ENCODE data around the gene ARID3A. TPM values are rescaled to one million over a fixed set of nuclear protein-coding genes. Genes with fewer than 3 reads are reported as not detected.

Gene ARID3A
- polyA plus RNA-seq, 12 donors = 7.5 to 100 (median 10.3) TPM

DNA sequence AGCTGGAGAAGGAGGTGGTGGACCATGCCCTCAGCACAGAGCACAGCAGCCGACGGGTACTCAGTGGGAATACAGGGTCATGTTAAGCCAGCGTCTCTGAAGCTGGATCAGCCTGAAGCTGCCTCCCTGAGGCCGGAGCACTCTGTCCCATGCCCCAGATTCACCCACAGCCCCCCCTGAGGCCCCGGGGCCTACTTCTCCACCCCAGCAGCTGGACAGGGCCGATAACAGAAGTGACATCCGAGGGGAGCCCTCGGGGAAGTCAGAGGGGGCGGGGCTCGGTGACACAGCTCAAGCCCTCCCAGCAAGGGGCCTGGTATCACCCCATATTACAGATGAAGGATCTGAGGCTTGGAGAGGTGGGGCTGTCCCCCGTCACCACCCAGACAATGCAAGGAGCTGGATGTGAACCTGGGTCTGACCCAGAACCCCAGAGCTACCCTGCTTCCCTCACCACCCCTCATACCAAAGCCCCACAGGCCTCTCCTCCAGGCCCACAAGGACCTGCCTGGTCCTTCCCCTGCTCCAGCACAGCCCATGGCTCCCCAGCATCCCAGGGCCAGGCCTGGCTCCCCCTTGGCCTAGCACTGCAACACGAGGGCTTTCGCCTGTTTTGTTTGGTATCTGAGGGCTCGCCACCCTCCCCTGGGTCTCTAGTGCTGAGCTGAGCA, 18.5 kb upstream of the ARID3A start:
- no peak for DNase-seq

GRCh38 chr19:911197-912033, 14.4 kb upstream of the ARID3A start:
- DNase-seq = no peak

DNA sequence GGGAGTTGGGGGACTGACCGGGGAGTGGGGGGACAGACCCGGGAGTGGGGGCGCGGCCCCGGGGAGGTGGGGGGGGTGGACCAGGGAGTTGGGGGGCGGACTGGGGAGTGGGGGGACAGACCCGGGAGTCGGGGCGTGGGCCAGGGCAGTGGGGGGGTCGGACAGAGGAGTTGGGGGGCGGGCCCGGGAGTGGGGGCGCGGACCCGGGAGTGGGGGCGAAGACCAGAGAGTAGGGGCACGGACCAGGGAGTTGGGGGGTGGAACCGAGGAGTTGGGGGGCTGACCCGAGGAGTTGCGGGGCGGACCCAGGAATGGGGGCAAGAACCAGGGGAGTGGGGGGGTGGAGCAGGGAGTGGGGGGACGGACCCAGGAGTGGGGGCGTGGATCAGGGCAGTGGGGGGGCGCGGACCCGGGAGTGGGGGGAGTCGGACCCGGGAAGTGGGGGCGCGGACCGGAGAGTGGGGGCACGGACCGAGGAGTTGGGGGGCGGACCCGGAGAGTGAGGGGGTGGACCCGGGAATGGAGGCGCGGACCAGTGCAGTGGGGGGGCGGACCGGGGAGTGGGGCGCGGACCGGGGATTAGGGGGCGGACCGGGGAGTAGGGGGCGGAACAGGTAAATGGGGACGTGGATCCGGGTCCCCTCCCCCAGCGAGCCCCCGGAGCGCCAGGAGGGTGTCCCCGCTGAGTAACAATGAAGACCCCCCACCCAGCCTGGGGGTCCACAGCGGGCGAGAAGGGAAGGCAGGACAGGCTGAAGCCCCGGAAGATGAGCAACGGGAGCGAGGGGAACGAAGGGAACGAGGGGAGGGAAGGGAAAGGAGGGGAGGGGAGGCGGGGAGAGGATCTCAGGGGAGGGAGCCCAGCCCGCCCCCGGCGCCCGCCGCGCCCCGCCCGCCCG, 13.4 kb upstream of the ARID3A start:
- no peak for DNase-seq

- peak; percentile 69 for DNase-seq
These were observed 12.6 kb upstream of the ARID3A start, which contains the start of gene R3HDM4 for GRCh38 chr19:913080-913748. Gene R3HDM4, minus strand, starts transcription at chr19:913219. Its CDS starts 62 bp downstream, at chr19:913157.

GRCh38 chr19:916645-917322, 9.1 kb upstream of the ARID3A start:
- DNase-seq = no peak

- no peak for DNase-seq
These were observed 8.3 kb upstream of the ARID3A start, which contains the start of gene KISS1R for GRCh38 chr19:917323-918151. Gene KISS1R, plus strand, starts transcription at chr19:917333. Its CDS starts 170 bp downstream, at chr19:917503.

DNA sequence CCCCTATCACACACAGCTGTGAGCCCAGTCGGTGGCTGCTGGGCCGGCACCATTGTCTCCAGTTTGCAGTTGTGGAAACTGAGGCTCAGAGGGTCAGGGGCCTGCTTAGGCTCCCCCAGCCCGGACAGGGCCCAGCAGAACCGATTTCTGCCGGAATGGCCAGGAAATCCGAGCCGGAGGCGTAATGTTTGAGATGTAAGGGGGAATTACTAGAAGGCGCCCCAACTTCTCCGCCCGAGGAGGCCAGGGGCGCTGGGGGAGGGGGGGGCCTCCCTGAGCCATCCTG, 7.7 kb upstream of the ARID3A start:
- DNase-seq = no peak

DNA sequence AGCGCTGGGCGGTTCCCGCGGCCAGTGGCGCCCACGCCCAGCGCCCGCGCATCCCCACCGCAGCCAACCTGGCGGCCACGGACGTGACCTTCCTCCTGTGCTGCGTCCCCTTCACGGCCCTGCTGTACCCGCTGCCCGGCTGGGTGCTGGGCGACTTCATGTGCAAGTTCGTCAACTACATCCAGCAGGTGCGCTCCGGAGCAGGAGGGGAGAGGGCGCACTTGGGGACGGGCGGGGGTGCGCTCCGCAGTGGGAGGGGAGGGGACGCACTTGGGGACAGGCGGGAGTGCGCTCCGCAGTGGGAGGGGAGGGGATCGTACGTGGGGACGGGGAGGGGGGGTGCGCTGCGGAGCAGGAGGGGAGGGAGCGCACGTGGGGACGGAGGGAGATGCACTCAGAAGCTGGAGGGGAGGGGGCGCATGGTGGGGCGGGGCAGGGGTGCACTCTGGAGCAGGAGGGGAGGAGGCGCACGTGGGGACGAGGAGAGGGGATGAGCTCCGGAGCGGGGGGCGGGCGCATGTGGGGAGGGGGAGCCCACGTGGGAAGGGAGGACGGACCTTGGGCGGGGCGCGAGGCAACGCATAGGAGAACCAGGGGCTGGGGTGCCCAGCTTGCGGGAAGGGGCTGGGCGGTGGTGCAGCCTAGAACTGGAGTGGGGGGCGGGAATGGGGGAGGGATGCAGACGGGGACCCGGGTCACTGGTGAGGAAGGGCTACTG, 7.2 kb upstream of the ARID3A start:
- no peak for DNase-seq

DNA sequence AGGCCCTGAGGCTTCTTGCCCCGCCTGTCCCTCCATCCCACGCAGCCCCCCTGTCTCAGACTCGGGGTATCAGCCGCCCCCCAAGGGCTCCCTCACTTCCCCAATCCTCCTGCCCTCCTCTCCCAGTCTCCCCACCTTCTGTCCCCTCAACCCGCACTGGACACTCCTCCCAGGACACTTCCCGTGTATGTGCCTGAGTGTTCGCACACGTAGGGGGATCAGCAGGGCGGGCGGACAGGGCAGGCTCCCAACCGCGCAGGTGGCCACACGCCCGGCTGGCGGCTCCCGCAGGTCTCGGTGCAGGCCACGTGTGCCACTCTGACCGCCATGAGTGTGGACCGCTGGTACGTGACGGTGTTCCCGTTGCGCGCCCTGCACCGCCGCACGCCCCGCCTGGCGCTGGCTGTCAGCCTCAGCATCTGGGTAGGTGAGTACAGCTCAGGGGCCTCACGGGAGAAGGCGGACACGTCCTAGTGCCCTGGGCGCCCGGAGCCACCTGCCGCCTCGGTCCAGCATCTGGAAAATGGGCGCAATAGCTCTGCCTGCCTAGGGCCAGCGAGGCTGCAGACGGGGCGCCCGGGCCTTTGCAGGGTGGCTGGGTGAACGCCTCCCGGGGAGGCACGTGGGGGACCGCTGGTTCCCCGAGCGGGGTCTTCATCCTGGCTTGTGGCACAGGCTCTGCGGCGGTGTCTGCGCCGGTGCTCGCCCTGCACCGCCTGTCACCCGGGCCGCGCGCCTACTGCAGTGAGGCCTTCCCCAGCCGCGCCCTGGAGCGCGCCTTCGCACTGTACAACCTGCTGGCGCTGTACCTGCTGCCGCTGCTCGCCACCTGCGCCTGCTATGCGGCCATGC, 6.4 kb upstream of the ARID3A start:
- no peak for DNase-seq

GRCh38 chr19:920051-920864, 5.6 kb upstream of the ARID3A start:
- DNase-seq = no peak

DNA sequence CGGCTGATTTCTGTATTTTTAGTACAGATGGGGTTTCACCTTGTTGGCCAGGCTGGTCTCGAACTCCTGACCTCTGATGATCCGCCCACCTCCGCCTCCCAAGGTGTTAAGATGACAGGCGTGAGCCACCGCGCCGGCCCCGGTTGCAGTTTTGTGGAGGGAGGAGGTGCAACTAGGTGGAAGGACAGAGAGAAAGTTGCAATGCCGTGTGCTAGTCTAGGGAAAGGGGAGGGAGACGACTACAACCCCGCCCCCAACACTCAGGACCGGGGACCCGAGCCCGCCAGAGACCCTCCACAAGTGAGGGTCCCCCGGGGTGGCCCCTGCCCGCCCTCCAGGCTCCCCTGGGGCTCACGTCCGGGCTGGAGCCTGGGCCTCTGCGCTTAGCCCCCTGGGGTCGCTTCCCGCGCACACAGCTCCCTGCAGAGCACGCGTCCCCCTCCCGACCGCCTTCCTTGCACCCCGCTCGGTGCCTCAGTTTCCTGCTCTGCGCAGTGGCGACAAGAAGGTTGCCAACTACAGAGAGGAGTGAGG, 1.2 kb upstream of the ARID3A start:
- DNase-seq = no peak

DNA sequence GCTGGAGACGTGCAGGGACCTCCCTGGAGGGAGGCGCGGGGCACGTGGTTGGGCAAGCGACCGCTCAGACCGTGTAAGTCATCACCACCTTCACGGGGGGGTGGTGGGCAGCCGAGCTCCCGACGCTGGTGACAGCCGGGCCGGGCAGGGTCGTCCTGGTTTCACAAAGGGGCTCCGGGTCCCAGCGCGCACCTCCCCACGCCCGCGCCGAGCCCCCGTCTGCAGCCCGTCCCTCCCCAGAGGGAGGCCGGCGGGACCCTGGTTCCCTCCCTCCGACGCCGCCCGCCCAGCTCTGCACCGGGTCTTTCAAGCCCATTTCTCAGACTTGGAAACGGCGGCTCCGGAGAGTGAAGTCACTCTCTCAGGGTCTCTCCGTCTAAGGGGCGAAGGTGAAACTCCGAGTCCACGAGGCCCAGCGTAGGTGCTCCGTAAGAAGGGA, 729 bp upstream of the ARID3A start:
- DNase-seq = no peak

DNA sequence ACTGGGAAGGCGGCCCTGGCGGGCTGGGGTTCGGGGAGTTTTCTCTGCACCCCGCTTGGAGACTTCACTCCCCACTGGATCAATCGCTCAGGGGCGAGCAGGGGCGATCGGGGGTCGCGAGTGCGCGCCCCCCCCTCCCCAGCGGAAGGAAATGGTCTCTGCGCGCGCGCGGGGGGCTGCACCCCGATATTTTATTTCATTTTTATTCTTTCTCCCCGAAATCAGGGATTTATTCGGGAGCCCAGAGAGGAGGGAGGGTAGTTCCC, 421 bp downstream of the ARID3A start:
- DNase-seq = no peak

DNA sequence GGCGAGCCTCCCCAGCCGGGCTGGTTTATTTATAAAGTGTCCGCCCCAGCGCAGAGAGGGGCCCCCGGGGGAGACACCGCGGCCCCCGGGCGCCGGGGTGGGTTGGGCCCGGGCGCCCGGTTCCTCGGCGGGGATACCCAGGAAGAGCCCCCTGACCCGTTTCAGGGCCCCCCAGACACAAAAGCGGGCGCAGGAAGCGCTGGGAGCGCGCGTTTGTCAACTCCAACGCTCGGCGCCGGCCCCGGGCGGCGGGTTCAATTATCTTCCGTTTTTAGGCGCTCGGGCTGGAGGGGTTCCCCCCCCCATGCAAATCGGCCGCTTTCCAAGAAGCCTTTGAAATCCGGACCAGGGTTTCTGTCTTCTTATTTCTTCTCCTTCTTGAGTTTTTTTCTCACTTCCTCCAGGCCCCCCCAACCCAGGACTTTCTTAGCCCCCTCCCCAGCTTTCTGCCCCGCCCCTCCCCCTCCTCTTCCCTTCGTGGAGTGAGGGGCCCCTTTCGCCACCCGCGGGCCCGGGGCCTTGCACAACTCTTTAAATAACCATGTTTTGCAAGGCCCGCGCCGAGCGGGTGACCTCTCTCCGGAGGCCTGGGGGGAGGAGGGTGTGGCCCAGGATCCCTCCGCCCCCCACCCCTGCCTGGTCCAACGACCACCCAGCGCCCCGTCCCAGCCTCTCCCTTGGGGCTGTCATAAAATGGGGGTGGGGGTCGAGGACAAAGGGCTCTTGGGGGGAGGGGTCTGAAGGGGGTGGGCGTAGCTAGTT, 935 bp downstream of the ARID3A start:
- DNase-seq = no peak

GRCh38 chr19:927351-927779, 1.5 kb downstream of the ARID3A start:
- no peak for DNase-seq

- no peak for DNase-seq
These were observed 2.1 kb downstream of the ARID3A start for GRCh38 chr19:927780-928401.

Measured in muscle of arm (tissue), 12 donors.